Measurements from ENCODE around the gene TPRN. TPM values are rescaled to one million over a fixed set of nuclear protein-coding genes. Genes with fewer than 3 reads are reported as not detected.

The TPRN gene
- total and polyA plus RNA-seq, 9 of the 15 experiments (the other 6 are each of a cell fraction or from before 2014, with no cell fraction given), result 0.31 to 31.9 (median 4.4) TPM

DNA sequence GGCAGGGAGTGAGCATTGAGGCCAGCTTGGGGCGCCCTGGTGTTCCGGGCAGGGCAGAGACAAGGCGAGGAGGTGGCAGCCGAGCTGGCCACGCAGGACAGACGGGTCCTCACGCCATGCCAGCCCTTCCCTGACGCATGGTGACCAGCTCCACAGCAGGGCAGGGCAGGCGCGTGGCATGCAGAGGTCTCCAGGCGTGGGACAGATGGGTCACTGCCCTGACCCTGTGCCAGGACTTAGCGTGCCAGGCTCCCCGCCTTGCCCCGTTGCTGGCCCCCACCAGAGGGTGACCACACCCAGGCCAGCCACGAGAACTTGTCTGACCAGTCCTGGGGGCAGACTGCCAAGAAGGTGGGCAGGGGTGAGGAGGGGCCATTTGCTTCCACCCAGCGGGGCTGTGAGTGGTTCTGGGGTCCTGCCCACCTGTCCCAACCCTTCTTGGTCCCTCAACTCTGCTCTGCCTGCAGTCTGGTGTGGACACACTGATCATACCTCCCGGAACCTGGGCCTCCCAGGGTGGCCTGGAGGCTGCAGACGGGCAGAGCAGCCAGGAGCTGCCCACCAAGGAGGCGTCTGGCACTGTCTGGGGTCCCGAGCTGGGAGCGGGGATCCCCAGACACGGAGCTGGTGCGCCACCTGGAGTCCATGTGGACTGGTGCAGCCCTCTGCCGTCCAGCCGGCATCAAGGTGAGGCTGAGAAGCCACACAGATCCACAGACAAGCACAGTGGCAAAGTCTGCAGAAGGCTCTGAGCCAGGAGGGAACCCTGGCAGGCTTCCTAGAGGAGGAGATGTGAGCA, 26.7 kb upstream of the TPRN start, which contains the start of gene RNF224:
Gene RNF224 (plus strand): TSS at position 449 of the 799 bp plus-strand sequence. CDS start 834 bp downstream, outside the sequence.
- Histone ChIP-seq H3K36me3 (ENCODE audit: control insufficient read depth, insufficient read depth, low read length) (no peaks in the 10 kb centered on the region), H3K27me3 (ENCODE audit: control insufficient read depth in 2 of 2, insufficient read depth in 2 of 2, low read length in 2 of 2) (no peaks in the 10 kb centered on the region), H3K4me3 (no peak within 1 kb of the TSS), H4K20me1 (replicated peaks; ENCODE audit: control insufficient read depth, insufficient read depth, low read length) (no peaks in the 10 kb centered on the region), H3K4me2 (ENCODE audit: insufficient read depth, low read length) (peak within 1 kb of the TSS; percentile 50; the same call in 1 of the 2 replicates), H3K9me3 (replicated peaks; ENCODE audit: control insufficient read depth, insufficient read depth, low read depth, low read length) (no peaks in the 10 kb centered on the region), H3K4me1 (replicated peaks in 1 of 2; ENCODE audit: control insufficient read depth in 2 of 2, insufficient read depth in 2 of 2, low read length in 2 of 2) (peaks cover 21 to 97% of the 10 kb centered on the region in 2 experiments), H2AFZ (ENCODE audit: low read depth, low read length) (peak within 1 kb of the TSS; percentile 68; the same call in 1 of the 2 replicates), H3K9me1 (ENCODE audit: control insufficient read depth, insufficient read depth, low read length) (no peaks in the 10 kb centered on the region), H3K79me2 (ENCODE audit: control insufficient read depth, insufficient read depth, low read length) (no peaks in the 10 kb centered on the region), H3K9ac (ENCODE audit: insufficient read depth in 1 of 2, low read depth in 2 of 2, low read length in 2 of 2) (peak within 1 kb of the TSS in 1 of 2 experiments; percentile 81; a peak in 2 of 4 replicates), H3K27ac (ENCODE audit: extremely low read depth, low read depth, low read length) (no peak within 1 kb of the TSS)
- ATAC-seq (peak; percentile 78), FAIRE-seq (peak; percentile 98), DNase-seq (ENCODE audit: extremely low read depth in 1 of 4, low spot score in 3 of 4) (peak; percentile 71 to 91 (median 76))
- 26% methylated on average over 22 of the region's 25 CpGs for WGBS (ENCODE audit: insufficient coverage, low coverage, missing lambda C conversion rate)
- BruUV-seq (replicated peaks), result no TSS peak
- ChIA-PET CTCF (ENCODE audit: low intra/inter-chr PET ratio) (interaction anchor here (0.8 to 2.6 kb wide), 5 partner anchors 39 to 182 kb away, joined by 3 to 19 read pairs (median 5); partner anchors contain the start of genes ANAPC2, MAN1B1, NPDC1 and SSNA1), POLR2A (interaction anchor here (0.7 to 1.9 kb wide), 5 partner anchors 13 to 140 kb away, joined by 3 to 6 read pairs (median 3); partner anchors contain the start of genes ANAPC2, MAN1B1 and SSNA1)
- intact Hi-C loops (cut with micrococcal nuclease) (loop anchor here (1.0 to 2.0 kb wide), 3 partner anchors 39 to 176 kb away; partner anchors contain the start of genes ANAPC2 and SSNA1), in situ Hi-C loops (cut with MboI) (loop anchor here (5.0 to 25.0 kb wide), 3 partner anchors 40 to 440 kb away; partner anchors contain the start of genes ANAPC2, CCDC183, SSNA1 and TMEM141)
- TF ChIP-seq, protein P1, sequence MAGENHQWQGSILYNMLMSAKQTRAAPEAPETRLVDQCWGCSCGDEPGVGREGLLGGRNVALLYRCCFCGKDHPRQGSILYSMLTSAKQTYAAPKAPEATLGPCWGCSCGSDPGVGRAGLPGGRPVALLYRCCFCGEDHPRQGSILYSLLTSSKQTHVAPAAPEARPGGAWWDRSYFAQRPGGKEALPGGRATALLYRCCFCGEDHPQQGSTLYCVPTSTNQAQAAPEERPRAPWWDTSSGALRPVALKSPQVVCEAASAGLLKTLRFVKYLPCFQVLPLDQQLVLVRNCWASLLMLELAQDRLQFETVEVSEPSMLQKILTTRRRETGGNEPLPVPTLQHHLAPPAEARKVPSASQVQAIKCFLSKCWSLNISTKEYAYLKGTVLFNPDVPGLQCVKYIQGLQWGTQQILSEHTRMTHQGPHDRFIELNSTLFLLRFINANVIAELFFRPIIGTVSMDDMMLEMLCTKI (IDR thresholded peaks at IDR 0.05; ENCODE audit: partially characterized antibody), result no peak
- TF ChIP-seq ZNF140 (CRISPR knock-in tag; IDR thresholded peaks at IDR 0.05), result no peak
- TF ChIP-seq POLR2G (IDR thresholded peaks at IDR 0.05; ENCODE audit: low read depth, low read length), result peak; percentile 48; the same call in 1 of the 2 replicates
- peak; percentile 97 for TF ChIP-seq ZFP36 (IDR thresholded peaks at IDR 0.05; ENCODE audit: low read depth, low read length, partially characterized antibody)
- TF ChIP-seq SP2 (IDR thresholded peaks at IDR 0.05; ENCODE audit: extremely low read depth, low read depth, low read length, poor library complexity, severe bottlenecking), result no peak
- TF ChIP-seq, protein P2, sequence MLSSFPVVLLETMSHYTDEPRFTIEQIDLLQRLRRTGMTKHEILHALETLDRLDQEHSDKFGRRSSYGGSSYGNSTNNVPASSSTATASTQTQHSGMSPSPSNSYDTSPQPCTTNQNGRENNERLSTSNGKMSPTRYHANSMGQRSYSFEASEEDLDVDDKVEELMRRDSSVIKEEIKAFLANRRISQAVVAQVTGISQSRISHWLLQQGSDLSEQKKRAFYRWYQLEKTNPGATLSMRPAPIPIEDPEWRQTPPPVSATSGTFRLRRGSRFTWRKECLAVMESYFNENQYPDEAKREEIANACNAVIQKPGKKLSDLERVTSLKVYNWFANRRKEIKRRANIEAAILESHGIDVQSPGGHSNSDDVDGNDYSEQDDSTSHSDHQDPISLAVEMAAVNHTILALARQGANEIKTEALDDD (IDR thresholded peaks at IDR 0.05), result no peak
- peak; percentile 80; the same call in 1 of the 2 replicates for TF ChIP-seq RB1 (IDR thresholded peaks at IDR 0.05; ENCODE audit: low read depth)
- TF ChIP-seq RBFOX2 (IDR thresholded peaks at IDR 0.05; ENCODE audit: low read depth, low read length), result 0 out of 2 replicates have a peak, but pooled peaks have one; percentile 36
- TF ChIP-seq, protein P3, sequence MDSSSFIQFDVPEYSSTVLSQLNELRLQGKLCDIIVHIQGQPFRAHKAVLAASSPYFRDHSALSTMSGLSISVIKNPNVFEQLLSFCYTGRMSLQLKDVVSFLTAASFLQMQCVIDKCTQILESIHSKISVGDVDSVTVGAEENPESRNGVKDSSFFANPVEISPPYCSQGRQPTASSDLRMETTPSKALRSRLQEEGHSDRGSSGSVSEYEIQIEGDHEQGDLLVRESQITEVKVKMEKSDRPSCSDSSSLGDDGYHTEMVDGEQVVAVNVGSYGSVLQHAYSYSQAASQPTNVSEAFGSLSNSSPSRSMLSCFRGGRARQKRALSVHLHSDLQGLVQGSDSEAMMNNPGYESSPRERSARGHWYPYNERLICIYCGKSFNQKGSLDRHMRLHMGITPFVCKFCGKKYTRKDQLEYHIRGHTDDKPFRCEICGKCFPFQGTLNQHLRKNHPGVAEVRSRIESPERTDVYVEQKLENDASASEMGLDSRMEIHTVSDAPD (CRISPR knock-in tag; IDR thresholded peaks at IDR 0.05), result no peak
- no peak for TF ChIP-seq POLR2AphosphoS2 (IDR thresholded peaks at IDR 0.05; ENCODE audit: low read length)
- TF ChIP-seq NCOA4 (IDR thresholded peaks at IDR 0.05; ENCODE audit: partially characterized antibody), result no peak
- TF ChIP-seq HCFC1 (IDR thresholded peaks at IDR 0.05; ENCODE audit: low read depth, low read length), result peak; percentile 37; the same call in 1 of the 2 replicates
- TF ChIP-seq, protein P4, sequence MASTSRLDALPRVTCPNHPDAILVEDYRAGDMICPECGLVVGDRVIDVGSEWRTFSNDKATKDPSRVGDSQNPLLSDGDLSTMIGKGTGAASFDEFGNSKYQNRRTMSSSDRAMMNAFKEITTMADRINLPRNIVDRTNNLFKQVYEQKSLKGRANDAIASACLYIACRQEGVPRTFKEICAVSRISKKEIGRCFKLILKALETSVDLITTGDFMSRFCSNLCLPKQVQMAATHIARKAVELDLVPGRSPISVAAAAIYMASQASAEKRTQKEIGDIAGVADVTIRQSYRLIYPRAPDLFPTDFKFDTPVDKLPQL (IDR thresholded peaks at IDR 0.05; ENCODE audit: extremely low read depth, insufficient read length), result no peak
- no peak for TF ChIP-seq MTA1 (IDR thresholded peaks at IDR 0.05; ENCODE audit: borderline replicate concordance)
- TF ChIP-seq NCOR1 (IDR thresholded peaks at IDR 0.05), result no peak
- peak; percentile 65; the same call in 1 of the 2 replicates for TF ChIP-seq ZNF263 (CRISPR knock-in tag; IDR thresholded peaks at IDR 0.05; ENCODE audit: borderline replicate concordance)
- peak; percentile 85 for TF ChIP-seq CC2D1A (IDR thresholded peaks at IDR 0.05)
